VCaP (cell line): Measurements from ENCODE around the gene SPOPL.

Source experiments
- H3K27ac ChIP-seq: fragments of 450-650 bp; 2 replicates; pipeline ENCODE4 v1.5.1; 2017
- CTCF ChIP-seq: fragments of 450-650 bp; conservative IDR thresholded peaks from 2 replicates; pipeline ENCODE4 v1.5.1; 2017; ENCODE audit warnings: mild to moderate bottlenecking, moderate library complexity

Gene SPOPL

GRCh38 chr2:138486363-138487198 lies 15.0 kb upstream of the SPOPL start:
- no peak overlapping the region for H3K27ac ChIP-seq
- TF ChIP-seq CTCF = no peak

- TF ChIP-seq CTCF = no peak
- peak overlapping the region; percentile 94 for H3K27ac ChIP-seq
Measured at GRCh38 chr2:138490673-138491494, 10.7 kb upstream of the SPOPL start.

DNA sequence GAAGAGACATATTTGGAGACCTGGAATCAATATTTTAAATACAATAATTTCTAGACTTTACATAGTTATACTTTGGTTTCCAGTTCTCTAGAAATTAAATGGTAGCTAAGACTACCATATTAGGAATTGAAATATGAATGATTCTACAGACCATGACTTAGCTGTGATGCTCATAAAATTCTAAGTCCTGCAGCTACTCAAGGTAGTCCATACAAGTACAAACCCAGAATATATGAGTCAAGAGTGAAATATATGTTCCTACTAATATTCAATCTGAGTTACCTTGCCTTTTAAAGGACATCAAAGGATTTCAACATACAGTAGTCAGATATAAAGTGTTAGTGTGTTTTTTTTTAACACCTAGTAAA lies 10.1 kb upstream of the SPOPL start:
- no peak for TF ChIP-seq CTCF
- peak overlapping the region; percentile 94 for H3K27ac ChIP-seq

- TF ChIP-seq CTCF = no peak
- H3K27ac ChIP-seq = peak overlapping the region; percentile 94
Measured at GRCh38 chr2:138492160-138492559, 9.4 kb upstream of the SPOPL start.

DNA sequence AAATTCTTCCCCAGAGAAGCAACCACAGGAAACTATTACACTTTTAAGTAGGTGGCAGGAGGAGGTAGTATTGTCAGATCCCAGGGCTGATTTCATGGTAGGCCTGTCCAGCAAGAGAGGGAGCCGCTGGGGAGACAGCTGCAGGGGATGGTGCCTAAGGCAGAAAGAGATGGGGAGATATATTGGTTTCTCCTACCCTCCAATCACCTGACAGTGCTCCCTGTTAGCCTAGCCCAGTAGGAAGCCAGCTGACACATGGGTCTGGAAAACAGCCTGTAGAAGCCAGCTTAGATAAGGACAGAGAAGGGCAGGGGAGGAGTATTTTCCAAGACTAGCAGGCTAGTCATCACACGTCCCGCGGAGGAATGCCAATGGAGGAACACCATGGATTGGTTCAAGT lies 8.2 kb upstream of the SPOPL start:
- no peak for TF ChIP-seq CTCF
- peak overlapping the region; percentile 94 for H3K27ac ChIP-seq

DNA sequence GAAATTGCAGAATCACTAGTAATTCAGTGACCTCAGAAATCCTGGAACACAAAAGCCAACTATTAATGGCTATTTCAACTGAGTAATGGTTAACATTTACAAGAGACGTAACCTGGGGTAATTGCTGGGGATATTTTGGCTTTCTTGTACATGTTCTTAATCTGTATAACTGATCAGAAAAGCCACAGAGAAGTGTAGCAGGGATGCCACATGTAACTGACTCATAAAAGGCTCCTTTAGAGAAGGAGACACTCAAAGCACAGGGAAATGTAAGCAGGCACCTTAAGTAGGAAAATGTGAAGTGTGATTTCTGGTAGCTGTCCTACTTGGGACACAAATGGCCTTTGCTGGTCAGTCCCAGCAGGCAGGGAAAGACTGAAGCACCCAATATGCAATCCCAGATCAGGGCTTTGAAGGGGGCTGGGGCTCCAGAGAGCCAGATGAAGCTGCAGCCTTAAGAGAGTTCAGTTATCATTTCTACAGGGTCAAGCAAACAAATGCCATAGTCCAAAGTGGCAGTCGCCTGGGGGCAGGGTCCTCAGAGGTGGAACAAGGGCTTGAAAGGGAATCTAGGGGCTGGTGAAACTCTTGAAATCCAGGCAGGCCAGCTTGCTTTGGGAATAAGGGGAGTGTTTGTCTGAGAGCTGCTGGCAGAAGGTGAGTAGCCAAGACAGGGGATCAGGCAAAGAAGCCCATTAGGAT lies 7.2 kb upstream of the SPOPL start:
- peak overlapping the region; percentile 14; the same call in 1 of the 2 replicates for H3K27ac ChIP-seq
- TF ChIP-seq CTCF = no peak

GRCh38 chr2:138495384-138495783 lies 6.2 kb upstream of the SPOPL start:
- no peak for TF ChIP-seq CTCF
- H3K27ac ChIP-seq = no peak overlapping the region
